HCT116 (cell line): ENCODE data around the gene OSBPL5.

Source experiments
- CEBPB ChIP-seq: IDR thresholded peaks from 2 replicates; pipeline ENCODE4 v1.6.1; 2012; ENCODE audit warnings: low read depth
- EGR1 ChIP-seq: IDR thresholded peaks from 2 replicates; pipeline ENCODE4 v1.6.1; 2012; ENCODE audit warnings: low read depth
- ELF1 ChIP-seq: IDR thresholded peaks from 2 replicates; pipeline ENCODE4 v1.6.1; 2012; ENCODE audit warnings: low read depth, borderline replicate concordance
- EZH2 ChIP-seq: fragments of 200-600 bp; sonication (generic); IDR thresholded peaks from 2 replicates; pipeline ENCODE4 v1.6.1; 2017; ENCODE audit warnings: antibody characterized with exemption, mixed run types
- POLR2A ChIP-seq: IDR thresholded peaks from 2 replicates; pipeline ENCODE4 v1.7.0; 2011; ENCODE audit warnings: borderline replicate concordance; ENCODE audit not compliant: insufficient read depth, insufficient read length; ENCODE audit errors: extremely low read depth
- POLR2AphosphoS5 ChIP-seq: IDR thresholded peaks from 2 replicates; pipeline ENCODE4 v1.6.1; 2011; ENCODE audit warnings: mild to moderate bottlenecking, low read depth, low read length, moderate library complexity
- RAD21 ChIP-seq: IDR thresholded peaks from 2 replicates; pipeline ENCODE4 v1.6.1; 2012; ENCODE audit warnings: low read depth, mild to moderate bottlenecking
- SRF ChIP-seq: IDR thresholded peaks from 2 replicates; pipeline ENCODE4 v1.6.1; 2012; ENCODE audit warnings: low read depth
- TCF7L2 ChIP-seq: IDR thresholded peaks from 2 replicates; pipeline ENCODE4 v1.7.0; 2011; ENCODE audit warnings: borderline replicate concordance, inconsistent platforms; ENCODE audit not compliant: insufficient read depth, insufficient read length; ENCODE audit errors: extremely low read depth
- YY1 ChIP-seq: IDR thresholded peaks from 2 replicates; pipeline ENCODE4 v1.6.1; 2011; ENCODE audit warnings: low read length, low read depth, moderate library complexity, mild to moderate bottlenecking; ENCODE audit not compliant: insufficient replicate concordance; ENCODE audit errors: extremely low read depth
- ZFX ChIP-seq: fragments of 450-650 bp; IDR thresholded peaks from 2 replicates; pipeline ENCODE4 v1.6.1; 2017
- TF ChIP-seq, protein P1 (sequence below), 3 experiments: fragments of 200-600 bp in 1 of 3; sonication (generic) in 1 of 3; IDR thresholded peaks in 2 of 3; conservative IDR thresholded peaks in 1 of 3; 2 replicates each; pipeline ENCODE4 v1.5.1; 2012 to 2017; ENCODE audit warnings: low read depth in 2 of 3, low read length in 2 of 3, antibody characterized with exemption in 1 of 3, borderline replicate concordance in 1 of 3, control low read depth in 1 of 3, mild to moderate bottlenecking in 1 of 3, mixed read lengths in 1 of 3, mixed run types in 1 of 3, moderate library complexity in 1 of 3; ENCODE audit not compliant: insufficient read depth in 1 of 3
- TF ChIP-seq, protein P2 (sequence below): IDR thresholded peaks from 2 replicates; pipeline ENCODE4 v1.6.1; 2012

GRCh38 chr11:3109921-3110706 is 55.0 kb downstream of the OSBPL5 start:
- TF ChIP-seq POLR2A (no peak), RAD21 (peak; percentile 86), EZH2 (no peak), POLR2AphosphoS5 (no peak), SRF (no peak), CEBPB (no peak), ZFX (no peak), EGR1 (no peak), YY1 (no peak), TCF7L2 (no peak), ELF1 (no peak)
- TF ChIP-seq, protein P1, sequence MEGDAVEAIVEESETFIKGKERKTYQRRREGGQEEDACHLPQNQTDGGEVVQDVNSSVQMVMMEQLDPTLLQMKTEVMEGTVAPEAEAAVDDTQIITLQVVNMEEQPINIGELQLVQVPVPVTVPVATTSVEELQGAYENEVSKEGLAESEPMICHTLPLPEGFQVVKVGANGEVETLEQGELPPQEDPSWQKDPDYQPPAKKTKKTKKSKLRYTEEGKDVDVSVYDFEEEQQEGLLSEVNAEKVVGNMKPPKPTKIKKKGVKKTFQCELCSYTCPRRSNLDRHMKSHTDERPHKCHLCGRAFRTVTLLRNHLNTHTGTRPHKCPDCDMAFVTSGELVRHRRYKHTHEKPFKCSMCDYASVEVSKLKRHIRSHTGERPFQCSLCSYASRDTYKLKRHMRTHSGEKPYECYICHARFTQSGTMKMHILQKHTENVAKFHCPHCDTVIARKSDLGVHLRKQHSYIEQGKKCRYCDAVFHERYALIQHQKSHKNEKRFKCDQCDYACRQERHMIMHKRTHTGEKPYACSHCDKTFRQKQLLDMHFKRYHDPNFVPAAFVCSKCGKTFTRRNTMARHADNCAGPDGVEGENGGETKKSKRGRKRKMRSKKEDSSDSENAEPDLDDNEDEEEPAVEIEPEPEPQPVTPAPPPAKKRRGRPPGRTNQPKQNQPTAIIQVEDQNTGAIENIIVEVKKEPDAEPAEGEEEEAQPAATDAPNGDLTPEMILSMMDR (IDR thresholded peaks at IDR 0.05 in 2 of 3, conservative IDR thresholded peaks at IDR 0.05 in 1 of 3; ENCODE audit: borderline replicate concordance in 1 of 3, insufficient read depth in 1 of 3, low read depth in 2 of 3, low read length in 2 of 3): peak; percentile 74 to 88 (median 79)
- TF ChIP-seq, protein P2, sequence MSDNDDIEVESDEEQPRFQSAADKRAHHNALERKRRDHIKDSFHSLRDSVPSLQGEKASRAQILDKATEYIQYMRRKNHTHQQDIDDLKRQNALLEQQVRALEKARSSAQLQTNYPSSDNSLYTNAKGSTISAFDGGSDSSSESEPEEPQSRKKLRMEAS: peak; percentile 19; the same call in 1 of the 2 replicates
